ENCODE data around the gene SAMD14. TPM values are rescaled to one million over a fixed set of nuclear protein-coding genes. Genes with fewer than 3 reads are reported as not detected.

SAMD14 gene
- total RNA-seq, 1 donor = 4.7 TPM

GRCh38 chr17:50130559-50131305 is 772 bp upstream of the SAMD14 start:
- no peak for DNase-seq (ENCODE audit: low read depth)
- H3K4me3 ChIP-seq (ENCODE audit: low read depth, low read length) = peak overlapping the region; percentile 49
- TF ChIP-seq, protein P1, sequence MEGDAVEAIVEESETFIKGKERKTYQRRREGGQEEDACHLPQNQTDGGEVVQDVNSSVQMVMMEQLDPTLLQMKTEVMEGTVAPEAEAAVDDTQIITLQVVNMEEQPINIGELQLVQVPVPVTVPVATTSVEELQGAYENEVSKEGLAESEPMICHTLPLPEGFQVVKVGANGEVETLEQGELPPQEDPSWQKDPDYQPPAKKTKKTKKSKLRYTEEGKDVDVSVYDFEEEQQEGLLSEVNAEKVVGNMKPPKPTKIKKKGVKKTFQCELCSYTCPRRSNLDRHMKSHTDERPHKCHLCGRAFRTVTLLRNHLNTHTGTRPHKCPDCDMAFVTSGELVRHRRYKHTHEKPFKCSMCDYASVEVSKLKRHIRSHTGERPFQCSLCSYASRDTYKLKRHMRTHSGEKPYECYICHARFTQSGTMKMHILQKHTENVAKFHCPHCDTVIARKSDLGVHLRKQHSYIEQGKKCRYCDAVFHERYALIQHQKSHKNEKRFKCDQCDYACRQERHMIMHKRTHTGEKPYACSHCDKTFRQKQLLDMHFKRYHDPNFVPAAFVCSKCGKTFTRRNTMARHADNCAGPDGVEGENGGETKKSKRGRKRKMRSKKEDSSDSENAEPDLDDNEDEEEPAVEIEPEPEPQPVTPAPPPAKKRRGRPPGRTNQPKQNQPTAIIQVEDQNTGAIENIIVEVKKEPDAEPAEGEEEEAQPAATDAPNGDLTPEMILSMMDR (IDR thresholded peaks at IDR 0.05; ENCODE audit: insufficient read depth, low read depth, low read length) = no peak

DNA sequence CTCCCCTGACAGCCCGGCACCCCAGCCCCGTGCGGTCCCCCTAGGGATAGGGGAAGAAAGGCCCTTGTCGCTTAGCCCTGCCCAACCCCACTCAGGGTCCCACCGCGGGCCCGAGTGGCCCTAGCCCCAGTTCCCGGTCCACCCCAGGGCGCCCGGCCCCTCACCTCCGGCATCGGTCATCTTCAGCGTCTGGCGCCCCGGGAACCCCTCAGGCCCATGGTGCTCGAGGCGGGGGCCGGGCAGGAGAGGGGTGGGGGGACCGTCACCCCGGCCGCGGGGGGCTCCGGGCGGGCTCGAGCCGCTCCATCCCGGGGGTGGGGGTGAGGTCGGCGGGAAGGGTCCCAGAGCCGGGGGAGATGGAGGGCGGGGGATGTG is 620 bp downstream of the SAMD14 start:
- TF ChIP-seq, protein P1 (IDR thresholded peaks at IDR 0.05; ENCODE audit: insufficient read depth, low read depth, low read length) = no peak
- no peak for DNase-seq (ENCODE audit: low read depth)
- H3K4me3 ChIP-seq (ENCODE audit: low read depth, low read length) = peak overlapping the region; percentile 49

DNA sequence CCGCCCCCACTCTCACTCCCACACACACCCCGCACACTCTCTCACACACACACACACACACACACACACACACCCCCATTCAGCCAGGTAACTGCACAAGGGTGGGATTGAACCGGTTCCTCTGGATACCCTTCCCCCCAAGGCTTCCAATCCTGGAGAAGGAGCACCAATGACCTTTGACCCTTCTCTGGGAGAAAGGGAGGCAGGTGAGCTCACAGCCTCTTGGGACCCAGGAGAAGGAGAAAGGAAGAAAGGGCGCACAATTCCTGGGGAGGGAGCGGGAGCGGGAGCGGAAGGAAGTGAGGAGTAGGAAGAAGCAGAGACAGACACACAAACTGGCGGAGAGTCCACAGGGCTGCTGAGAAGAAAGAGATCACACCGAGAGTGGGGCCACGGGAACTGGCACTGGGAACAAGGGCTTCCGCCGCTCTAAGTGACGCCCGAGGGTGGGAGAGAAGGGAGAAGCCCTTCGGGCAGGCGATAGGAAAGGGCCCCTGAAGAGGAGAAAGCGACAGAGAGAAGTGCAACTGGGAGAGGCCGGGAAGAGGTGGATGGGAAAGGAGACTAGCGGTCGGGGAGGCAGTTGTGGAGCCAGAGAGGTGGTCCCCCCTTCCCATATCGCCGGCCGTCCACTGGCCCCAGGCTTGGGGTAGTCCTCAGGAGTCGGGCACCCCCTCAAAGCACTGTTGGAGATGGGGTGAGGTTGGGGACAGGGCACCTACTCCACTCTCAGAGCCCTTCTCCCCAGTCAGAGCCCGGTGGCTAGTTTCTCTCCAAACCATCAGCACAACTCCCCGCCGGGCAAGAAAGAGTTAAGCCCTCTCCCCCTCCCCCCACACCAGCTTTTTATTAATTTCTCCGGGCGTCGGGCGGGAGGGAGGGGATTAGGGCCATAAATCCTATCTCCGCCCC is 1.3 kb downstream of the SAMD14 start:
- DNase-seq (ENCODE audit: low read depth) = no peak
- peak overlapping the region; percentile 49 for H3K4me3 ChIP-seq (ENCODE audit: low read depth, low read length)
- TF ChIP-seq, protein P1 (IDR thresholded peaks at IDR 0.05; ENCODE audit: insufficient read depth, low read depth, low read length) = no peak

DNA sequence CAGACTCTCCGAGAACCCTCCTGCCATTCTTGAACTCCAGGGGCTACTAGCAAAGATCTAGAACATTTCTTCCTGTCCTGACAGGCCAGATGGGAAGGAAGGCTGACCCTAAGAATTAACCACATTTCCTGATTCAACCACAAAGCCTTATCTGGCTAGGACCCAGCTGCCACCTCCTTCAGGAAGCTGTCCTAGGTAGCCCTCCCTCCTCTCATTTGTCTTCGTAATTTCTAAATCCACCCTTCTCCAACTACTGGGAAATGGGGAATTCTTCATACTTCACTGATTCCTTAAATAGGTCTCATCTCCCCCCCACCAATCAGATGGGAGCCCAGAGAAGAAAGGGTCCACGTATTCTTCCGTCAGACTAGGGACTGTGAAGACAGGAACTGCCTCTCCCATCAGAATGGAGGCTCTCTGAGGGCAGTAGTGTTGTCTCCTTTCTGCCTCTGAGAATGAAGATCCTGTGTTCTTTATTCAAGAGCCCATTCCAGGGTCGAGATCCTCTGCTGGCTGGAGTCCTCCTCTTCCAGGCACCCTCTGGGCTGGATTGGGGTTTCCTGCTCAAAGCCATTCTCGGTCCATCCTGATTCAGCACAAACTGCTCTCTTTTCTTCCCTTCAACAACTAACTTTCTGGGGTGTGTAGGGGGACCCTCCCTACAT is 2.1 kb downstream of the SAMD14 start:
- peak; percentile 55 for DNase-seq (ENCODE audit: low read depth)
- H3K4me3 ChIP-seq (ENCODE audit: low read depth, low read length) = no peak overlapping the region
- TF ChIP-seq, protein P1 (IDR thresholded peaks at IDR 0.05; ENCODE audit: insufficient read depth, low read depth, low read length) = no peak

GRCh38 chr17:50125420-50125997 is 4.5 kb downstream of the SAMD14 start:
- TF ChIP-seq, protein P1 (IDR thresholded peaks at IDR 0.05; ENCODE audit: insufficient read depth, low read depth, low read length) = no peak
- H3K4me3 ChIP-seq (ENCODE audit: low read depth, low read length) = no peak overlapping the region
- DNase-seq (ENCODE audit: low read depth) = no peak

DNA sequence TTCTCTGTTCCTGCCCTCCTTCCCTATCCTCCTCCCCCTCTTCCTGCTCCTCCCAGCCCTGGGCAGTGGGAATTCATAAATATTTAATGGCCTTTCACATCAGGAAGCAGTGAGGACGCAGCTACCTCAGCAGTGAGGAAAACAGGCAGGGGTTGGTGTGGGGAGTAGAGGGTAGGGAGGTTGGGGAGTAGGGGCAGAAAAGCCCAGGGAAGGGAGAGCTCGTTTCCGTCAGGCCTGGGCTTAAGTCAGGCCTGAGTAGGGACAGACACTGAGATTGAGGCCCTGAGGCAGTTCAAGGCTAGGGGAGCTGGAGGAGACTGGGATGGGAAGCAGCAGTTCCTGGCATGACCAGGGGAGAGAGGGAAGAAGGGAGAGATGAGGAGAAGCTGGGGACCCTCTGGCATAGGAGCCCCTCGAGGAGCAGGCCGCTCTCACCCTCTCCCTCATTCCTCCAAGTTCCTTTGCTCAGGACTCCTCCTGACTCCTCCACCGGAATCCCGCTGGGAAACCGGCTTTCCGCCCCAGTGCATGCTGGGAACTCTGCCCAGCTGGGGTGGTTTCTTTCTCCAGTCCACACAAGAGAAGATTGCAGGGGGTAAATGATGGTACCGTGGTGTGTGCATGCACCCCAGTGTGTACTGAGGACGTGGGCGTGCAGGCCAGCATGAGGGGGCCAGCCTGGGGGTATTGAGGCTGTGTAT is 6.2 kb downstream of the SAMD14 start:
- TF ChIP-seq, protein P1 (IDR thresholded peaks at IDR 0.05; ENCODE audit: insufficient read depth, low read depth, low read length) = no peak
- peak; percentile 50 for DNase-seq (ENCODE audit: low read depth)
- H3K4me3 ChIP-seq (ENCODE audit: low read depth, low read length) = no peak overlapping the region
